Testis (tissue), 3 donors: ENCODE data around the gene EPS8L2. TPM values are rescaled to one million over a fixed set of nuclear protein-coding genes. Genes with fewer than 3 reads are reported as not detected.

Experiments used
- DNase-seq: peaks from one replicate; pipeline ENCODE4 v3.0.0-alpha.2; 2019
- H3K27ac ChIP-seq, 2 donors: fragments of 200-600 bp; sonication (generic); one replicate each; pipeline ENCODE4 v1.5.1; 2019
- H3K27me3 ChIP-seq: fragments of 200-600 bp; sonication (generic); one replicate; pipeline ENCODE4 v1.5.1; 2019
- H3K36me3 ChIP-seq: fragments of 200-600 bp; sonication (generic); one replicate; pipeline ENCODE4 v1.5.1; 2017; ENCODE audit warnings: low read depth; ENCODE audit errors: missing control alignments
- H3K4me1 ChIP-seq: fragments of 200-600 bp; sonication (generic); one replicate; pipeline ENCODE4 v1.5.1; 2019
- H3K4me3 ChIP-seq, 2 donors: fragments of 200-600 bp; sonication (generic); one replicate each; pipeline ENCODE4 v1.5.1; 2017 to 2019
- H3K9me3 ChIP-seq: fragments of 200-600 bp; sonication (generic); one replicate; pipeline ENCODE4 v1.5.1; 2017
- CTCF ChIP-seq, 3 experiments: fragments of 450-650 bp in 2 of 3; fragments of 200-600 bp in 1 of 3; sonication (generic) in 1 of 3; IDR thresholded peaks; one replicate each; pipeline ENCODE4 v1.5.1; 2016 to 2019; ENCODE audit warnings: antibody characterized with exemption in 3 of 3, mild to moderate bottlenecking in 2 of 3, moderate library complexity in 1 of 3
- POLR2A ChIP-seq: fragments of 450-650 bp; IDR thresholded peaks from one replicate; pipeline ENCODE4 v1.6.1; 2017; ENCODE audit warnings: antibody characterized with exemption, mild to moderate bottlenecking, moderate library complexity
- WGBS, 2 donors: methylation state at CpG; one replicate each; pipeline ENCODE4 v1.1.5; 2018; 5-methylcytosine and 5-hydroxymethylcytosine counted together
- intact Hi-C: fragments of 100-400 bp; cut with DNase I; formaldehyde crosslinking; loops from one replicate; pipeline ENCODE4 v1.15.1; 2023; ENCODE audit warnings: low total_unique reads
- polyA plus RNA-seq: library from polyadenylated mRNA; stranded (reverse); fragments of 350-450 nt; fragmentation: Illumina TruSeq; extraction: RNeasy Lipid Tissue Mini Kit (QIAGEN cat#74804); gene quantifications from one replicate; pipeline ENCODE4 v1.2.3, GENCODE V29; 2014; ENCODE audit warnings: low read depth, low replicate concordance; ENCODE audit not compliant: insufficient read depth
- total RNA-seq, 2 donors: library from RNA; depleted of rRNA; stranded (reverse); fragments of >200 nt; gene quantifications; one replicate each; pipeline ENCODE4 v1.2.3, GENCODE V29; 2016

EPS8L2 gene
- total and polyA plus RNA-seq, 3 donors from 2014 or later = 14.3 to 29.1 (median 27.3) TPM

- 1% methylated on average over 79 of the region's 112 CpGs; no CpG with 5 or more reads in 1 of the 2 donors for WGBS, 2 donors
- TF ChIP-seq CTCF (IDR thresholded peaks at IDR 0.05) (peak in 2 of 3 experiments; percentile 3 to 6), POLR2A (peak; percentile 19)
- H3K27me3 ChIP-seq = no peaks in the 10 kb centered on the region
- no peaks in the 10 kb centered on the region for H3K36me3 ChIP-seq
- H3K4me3 ChIP-seq = peak within 1 kb of the TSS; percentile 93 to 100
- H3K9me3 ChIP-seq = no peaks in the 10 kb centered on the region
- H3K27ac ChIP-seq = peak within 1 kb of the TSS; percentile 14 to 79
- peak; percentile 93 for DNase-seq
- peaks cover 14% of the 10 kb centered on the region for H3K4me1 ChIP-seq
- intact Hi-C loops = no loop called here
These were observed 41.4 kb downstream of the EPS8L2 start, which contains the start of gene TALDO1 for GRCh38 chr11:747158-748006. TSS of gene TALDO1 (plus strand) at chr11:747464. CDS start at chr11:747482, 18 bp downstream.

GRCh38 chr11:748007-748359 is 42.0 kb downstream of the EPS8L2 start:
- no peak for DNase-seq
- no peak for TF ChIP-seq POLR2A
- no peak for TF ChIP-seq CTCF (IDR thresholded peaks at IDR 0.05)
- H3K4me1 ChIP-seq = peaks cover 14% of the 10 kb centered on the region
- H3K4me3 ChIP-seq = peak overlapping the region; percentile 93 to 100
- H3K9me3 ChIP-seq = no peaks in the 10 kb centered on the region
- no peaks in the 10 kb centered on the region for H3K36me3 ChIP-seq
- intact Hi-C loops = no loop called here
- no peaks in the 10 kb centered on the region for H3K27me3 ChIP-seq
- peak overlapping the region; percentile 14 to 79 for H3K27ac ChIP-seq
- WGBS, 2 donors = 8 to 18% methylated on average over 9 to 18 of the region's 18 CpGs

GRCh38 chr11:749731-750130 is 43.7 kb downstream of the EPS8L2 start:
- Histone ChIP-seq H3K27me3 (no peaks in the 10 kb centered on the region), H3K4me1 (peaks cover 14% of the 10 kb centered on the region), H3K9me3 (no peaks in the 10 kb centered on the region), H3K27ac (no peak overlapping the region), H3K36me3 (no peaks in the 10 kb centered on the region), H3K4me3 (no peak overlapping the region)
- WGBS, 2 donors = 43 to 81% methylated on average over 2 of the region's 2 CpGs
- TF ChIP-seq POLR2A = no peak
- no peak for TF ChIP-seq CTCF (IDR thresholded peaks at IDR 0.05)
- intact Hi-C loops = no loop called here
- DNase-seq = no peak

- no peak overlapping the region for H3K4me3 ChIP-seq
- intact Hi-C loops = no loop called here
- H3K9me3 ChIP-seq = no peaks in the 10 kb centered on the region
- no peaks in the 10 kb centered on the region for H3K4me1 ChIP-seq
- H3K27ac ChIP-seq = no peak overlapping the region
- no peaks in the 10 kb centered on the region for H3K36me3 ChIP-seq
- TF ChIP-seq CTCF (IDR thresholded peaks at IDR 0.05) (no peak), POLR2A (no peak)
- DNase-seq = no peak
- H3K27me3 ChIP-seq = no peaks in the 10 kb centered on the region
These were observed 54.2 kb downstream of the EPS8L2 start for GRCh38 chr11:760236-760635.
